Gastroesophageal sphincter (tissue), 4 donors: ENCODE data around the gene CADM1. TPM values are rescaled to one million over a fixed set of nuclear protein-coding genes. Genes with fewer than 3 reads are reported as not detected.

Experiments
- ATAC-seq: fragments of 150-250 bp; one replicate; pipeline ENCODE4 v1.9.1; 2016; ENCODE audit warnings: mild to moderate bottlenecking, moderate library complexity
- H3K27ac ChIP-seq, 4 donors: fragments of 200-600 bp; sonication (generic) in 3 of 4; 1 replicate in 3 of 4; 2 replicates in 1 of 4; pipeline ENCODE4 v1.5.1; 2016 to 2019
- H3K27me3 ChIP-seq: fragments of 200-600 bp; sonication (generic); one replicate; pipeline ENCODE4 v1.5.1; 2019
- H3K36me3 ChIP-seq, 2 donors: fragments of 200-600 bp; sonication (generic); one replicate each; pipeline ENCODE4 v1.5.1; 2019; ENCODE audit warnings: control low read depth in 1 of 2
- H3K4me1 ChIP-seq, 3 donors: fragments of 200-600 bp; sonication (generic); 1 replicate in 2 of 3; 2 replicates in 1 of 3; pipeline ENCODE4 v1.5.1; 2016 to 2019; ENCODE audit warnings: control low read depth in 2 of 3
- H3K4me3 ChIP-seq, 2 donors: fragments of 200-600 bp; sonication (generic); one replicate each; pipeline ENCODE4 v1.5.1; 2019; ENCODE audit warnings: mild to moderate bottlenecking in 1 of 2, moderate library complexity in 1 of 2
- H3K9me3 ChIP-seq, 3 donors: fragments of 200-600 bp; sonication (generic); one replicate each; pipeline ENCODE4 v1.5.1; 2017 to 2019; ENCODE audit warnings: control low read depth in 2 of 3
- EP300 ChIP-seq: sonication (generic); formaldehyde crosslinking; IDR thresholded peaks from one replicate; pipeline ENCODE4 v1.6.1; 2017; ENCODE audit warnings: antibody characterized with exemption, mild to moderate bottlenecking
- POLR2A ChIP-seq, 2 donors: fragments of 450-650 bp; IDR thresholded peaks; one replicate each; pipeline ENCODE4 v1.6.1; 2017; ENCODE audit warnings: antibody characterized with exemption in 2 of 2, mild to moderate bottlenecking in 2 of 2, moderate library complexity in 1 of 2
- POLR2AphosphoS5 ChIP-seq: sonication (generic); formaldehyde crosslinking; IDR thresholded peaks from one replicate; pipeline ENCODE4 v1.6.1; 2017; ENCODE audit warnings: antibody characterized with exemption
- WGBS, 2 donors: methylation state at CpG; one replicate each; pipeline ENCODE4 v1.1.5; 2018; ENCODE audit warnings: low coverage in 1 of 2; 5-methylcytosine and 5-hydroxymethylcytosine counted together
- total RNA-seq, 4 donors: library from RNA; depleted of rRNA; stranded (reverse); fragments of >200 nt; gene quantifications; one replicate each; pipeline ENCODE4 v1.1.0, GENCODE V29; 2016
- TF ChIP-seq, protein P1 (sequence below), 4 experiments: fragments of 200-600 bp in 2 of 4; fragments of 450-650 bp in 2 of 4; sonication (generic) in 1 of 4; IDR thresholded peaks; one replicate each; pipeline ENCODE4 v1.5.1; 2017 to 2019; ENCODE audit warnings: antibody characterized with exemption in 4 of 4, mild to moderate bottlenecking in 2 of 4, moderate library complexity in 2 of 4

Gene CADM1
- total RNA-seq, 4 donors from 2014 or later: 10.4 to 23.5 (median 17.1) TPM

DNA sequence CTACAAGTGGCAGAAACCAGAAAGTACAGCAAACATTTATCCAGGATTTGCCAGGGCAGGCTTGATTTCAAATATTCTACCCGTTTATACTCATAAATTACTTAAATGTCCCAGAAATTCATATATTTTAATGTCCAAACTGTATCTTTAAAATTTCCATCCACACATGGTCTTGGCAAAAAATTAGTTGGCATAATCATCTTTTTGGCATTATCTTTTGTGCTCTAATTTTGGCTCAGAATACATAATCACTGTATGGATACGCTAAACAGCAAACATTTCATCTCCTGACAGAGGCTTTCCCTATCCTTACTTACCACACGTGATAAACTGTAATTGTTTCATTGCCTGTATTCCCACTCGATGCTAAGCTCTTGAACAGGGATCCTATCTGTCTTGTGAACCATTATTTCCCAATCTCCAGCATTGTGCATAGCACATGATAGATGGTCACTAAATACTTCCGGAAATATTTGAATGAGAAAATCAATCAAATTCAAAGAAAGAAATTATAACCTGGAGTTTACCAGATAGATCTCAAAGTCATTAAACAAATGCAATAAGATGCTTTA lies 64.2 kb downstream of the CADM1 start:
- TF ChIP-seq EP300 (no peak), POLR2AphosphoS5 (no peak), POLR2A (IDR thresholded peaks at IDR 0.05) (no peak)
- TF ChIP-seq, protein P1, sequence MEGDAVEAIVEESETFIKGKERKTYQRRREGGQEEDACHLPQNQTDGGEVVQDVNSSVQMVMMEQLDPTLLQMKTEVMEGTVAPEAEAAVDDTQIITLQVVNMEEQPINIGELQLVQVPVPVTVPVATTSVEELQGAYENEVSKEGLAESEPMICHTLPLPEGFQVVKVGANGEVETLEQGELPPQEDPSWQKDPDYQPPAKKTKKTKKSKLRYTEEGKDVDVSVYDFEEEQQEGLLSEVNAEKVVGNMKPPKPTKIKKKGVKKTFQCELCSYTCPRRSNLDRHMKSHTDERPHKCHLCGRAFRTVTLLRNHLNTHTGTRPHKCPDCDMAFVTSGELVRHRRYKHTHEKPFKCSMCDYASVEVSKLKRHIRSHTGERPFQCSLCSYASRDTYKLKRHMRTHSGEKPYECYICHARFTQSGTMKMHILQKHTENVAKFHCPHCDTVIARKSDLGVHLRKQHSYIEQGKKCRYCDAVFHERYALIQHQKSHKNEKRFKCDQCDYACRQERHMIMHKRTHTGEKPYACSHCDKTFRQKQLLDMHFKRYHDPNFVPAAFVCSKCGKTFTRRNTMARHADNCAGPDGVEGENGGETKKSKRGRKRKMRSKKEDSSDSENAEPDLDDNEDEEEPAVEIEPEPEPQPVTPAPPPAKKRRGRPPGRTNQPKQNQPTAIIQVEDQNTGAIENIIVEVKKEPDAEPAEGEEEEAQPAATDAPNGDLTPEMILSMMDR (IDR thresholded peaks at IDR 0.05): no peak
- no peaks in the 10 kb centered on the region for H3K27me3 ChIP-seq
- no peak overlapping the region for H3K27ac ChIP-seq
- peaks cover 0 to 4% (median 0%) of the 10 kb centered on the region in 3 donors for H3K4me1 ChIP-seq
- H3K4me3 ChIP-seq: no peak overlapping the region
- no peaks in the 10 kb centered on the region for H3K9me3 ChIP-seq
- 43 to 45% methylated on average over 5 of the region's 5 CpGs for WGBS, 2 donors
- H3K36me3 ChIP-seq: no peaks in the 10 kb centered on the region
- no peak for ATAC-seq

DNA sequence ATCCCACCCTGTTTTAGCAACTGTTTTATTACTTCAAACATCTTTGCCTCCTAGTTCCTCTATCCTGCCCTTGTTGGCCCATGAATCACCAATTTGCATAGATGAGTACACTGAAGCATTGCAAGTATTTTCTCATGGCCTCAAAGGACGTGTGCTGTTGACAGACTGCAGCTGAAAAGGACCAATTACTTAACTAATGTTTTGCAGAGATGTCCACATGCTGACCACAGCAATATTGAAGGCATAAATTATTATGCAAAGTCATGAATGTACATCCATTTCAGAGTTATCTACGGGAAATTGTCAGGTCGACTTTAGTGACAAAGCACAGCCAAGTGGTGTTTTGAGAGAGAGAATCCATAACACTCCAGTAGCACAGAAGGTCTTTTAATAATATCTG lies 64.8 kb downstream of the CADM1 start:
- Histone ChIP-seq H3K27ac (no peak overlapping the region), H3K27me3 (no peaks in the 10 kb centered on the region), H3K4me1 (peaks cover 0 to 4% (median 0%) of the 10 kb centered on the region in 3 donors), H3K4me3 (no peak overlapping the region), H3K9me3 (no peaks in the 10 kb centered on the region), H3K36me3 (no peaks in the 10 kb centered on the region)
- no peak for ATAC-seq
- TF ChIP-seq, protein P1 (IDR thresholded peaks at IDR 0.05): no peak
- no peak for TF ChIP-seq EP300
- no peak for TF ChIP-seq POLR2AphosphoS5
- TF ChIP-seq POLR2A (IDR thresholded peaks at IDR 0.05): no peak
- WGBS, 2 donors: 32 to 54% methylated on average over 2 to 3 of the region's 3 CpGs

DNA sequence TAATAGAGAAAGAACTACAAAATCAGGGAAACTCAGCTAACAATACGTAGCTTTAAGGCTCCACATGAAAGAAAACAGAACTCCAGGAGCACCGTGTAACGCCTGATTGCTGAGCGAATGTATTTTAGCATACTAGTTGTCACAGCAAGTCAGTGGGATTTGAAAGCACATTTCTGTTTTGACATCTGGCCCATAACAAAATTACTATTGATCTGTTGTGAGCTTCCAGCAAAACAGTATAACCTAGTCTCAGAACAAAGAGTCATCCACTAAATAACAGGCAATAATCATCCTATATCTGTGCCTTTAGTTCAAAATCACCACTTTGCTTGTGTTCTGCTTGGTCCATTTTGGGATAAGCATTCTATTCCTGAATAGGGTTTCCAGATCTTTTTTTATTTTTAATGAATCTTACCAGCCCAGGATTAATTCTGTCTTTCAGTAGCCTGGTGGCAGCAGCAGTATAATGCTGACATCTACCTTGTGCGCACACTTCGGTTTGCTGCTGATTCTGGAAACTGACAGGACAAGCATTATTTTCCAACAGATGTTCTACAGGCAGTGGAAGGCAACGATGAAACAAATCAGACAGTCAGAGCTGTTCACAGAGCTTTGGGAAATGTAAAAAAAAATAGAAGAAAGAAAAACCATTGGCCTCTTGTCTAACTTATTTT lies 66.2 kb downstream of the CADM1 start:
- 78 to 82% methylated on average over 6 to 7 of the region's 7 CpGs for WGBS, 2 donors
- H3K4me1 ChIP-seq: peaks cover 0 to 4% (median 0%) of the 10 kb centered on the region in 3 donors
- no peak overlapping the region for H3K4me3 ChIP-seq
- TF ChIP-seq EP300 (no peak), POLR2AphosphoS5 (no peak)
- TF ChIP-seq, protein P1 (IDR thresholded peaks at IDR 0.05): no peak
- H3K36me3 ChIP-seq: no peaks in the 10 kb centered on the region
- no peak overlapping the region for H3K27ac ChIP-seq
- no peaks in the 10 kb centered on the region for H3K27me3 ChIP-seq
- H3K9me3 ChIP-seq: no peaks in the 10 kb centered on the region
- ATAC-seq: no peak

DNA sequence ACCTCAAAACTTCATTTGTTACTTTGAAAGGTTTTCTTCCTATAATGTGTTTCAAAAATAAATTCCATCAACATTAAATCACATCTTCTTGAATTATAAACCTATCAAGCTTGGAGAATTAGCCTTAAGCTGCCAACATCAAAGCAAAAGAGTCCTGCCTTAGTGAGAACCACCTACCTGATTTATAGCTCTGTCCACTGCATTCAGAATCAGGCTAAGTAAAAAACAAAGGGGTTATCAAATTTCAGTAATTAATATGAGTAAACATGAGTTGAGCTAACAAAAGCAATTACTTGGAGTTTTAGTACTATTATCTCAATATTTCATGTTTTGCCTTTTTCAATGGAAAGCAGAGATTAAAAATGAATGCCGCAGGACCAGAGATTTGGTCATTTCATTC lies 73.9 kb downstream of the CADM1 start:
- 86 to 95% methylated on average over 1 of the region's 1 CpG for WGBS, 2 donors
- Histone ChIP-seq H3K27me3 (no peaks in the 10 kb centered on the region), H3K9me3 (no peaks in the 10 kb centered on the region), H3K36me3 (no peaks in the 10 kb centered on the region), H3K4me1 (no peaks in the 10 kb centered on the region), H3K4me3 (no peak overlapping the region), H3K27ac (no peak overlapping the region)
- no peak for ATAC-seq
- TF ChIP-seq POLR2A (IDR thresholded peaks at IDR 0.05): no peak
- TF ChIP-seq POLR2AphosphoS5: no peak
- TF ChIP-seq, protein P1 (IDR thresholded peaks at IDR 0.05): no peak
- no peak for TF ChIP-seq EP300

DNA sequence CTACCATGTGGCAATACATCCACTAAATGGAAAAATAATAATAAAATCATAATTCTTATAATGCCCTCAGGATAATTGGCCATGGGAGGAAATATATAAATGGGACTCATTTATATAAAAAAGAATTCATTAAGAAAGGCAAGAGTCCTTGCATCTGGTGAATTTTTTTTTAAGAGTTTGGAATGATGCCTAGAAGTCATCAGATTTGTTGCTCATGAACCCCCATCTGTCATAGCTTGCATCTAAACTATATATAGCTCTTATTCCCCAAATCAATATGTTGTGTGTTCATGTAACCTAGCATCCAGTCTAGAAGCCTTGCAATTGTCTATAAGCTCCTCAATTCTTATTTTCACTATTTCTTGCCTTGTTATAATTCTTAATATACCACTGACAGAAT lies 75.9 kb downstream of the CADM1 start:
- H3K36me3 ChIP-seq: no peaks in the 10 kb centered on the region
- H3K27me3 ChIP-seq: no peaks in the 10 kb centered on the region
- H3K4me1 ChIP-seq: no peaks in the 10 kb centered on the region
- no peak overlapping the region for H3K27ac ChIP-seq
- TF ChIP-seq, protein P1 (IDR thresholded peaks at IDR 0.05): no peak
- TF ChIP-seq POLR2AphosphoS5 (no peak), EP300 (no peak), POLR2A (IDR thresholded peaks at IDR 0.05) (no peak)
- H3K9me3 ChIP-seq: no peaks in the 10 kb centered on the region
- no peak overlapping the region for H3K4me3 ChIP-seq
- no peak for ATAC-seq
